ENCODE measurements around the gene UPK1A.

- TF ChIP-seq EZH2 (IDR thresholded peaks at IDR 0.05; ENCODE audit: borderline replicate concordance, low read length), result no peak
- no peak for TF ChIP-seq CTCF (IDR thresholded peaks at IDR 0.05; ENCODE audit: low read length)
These were observed 44.6 kb upstream of the UPK1A start for GRCh38 chr19:35621708-35622107.

All from OCI-LY1 (cell line).